ENCODE data around the gene ASB14.

DNA sequence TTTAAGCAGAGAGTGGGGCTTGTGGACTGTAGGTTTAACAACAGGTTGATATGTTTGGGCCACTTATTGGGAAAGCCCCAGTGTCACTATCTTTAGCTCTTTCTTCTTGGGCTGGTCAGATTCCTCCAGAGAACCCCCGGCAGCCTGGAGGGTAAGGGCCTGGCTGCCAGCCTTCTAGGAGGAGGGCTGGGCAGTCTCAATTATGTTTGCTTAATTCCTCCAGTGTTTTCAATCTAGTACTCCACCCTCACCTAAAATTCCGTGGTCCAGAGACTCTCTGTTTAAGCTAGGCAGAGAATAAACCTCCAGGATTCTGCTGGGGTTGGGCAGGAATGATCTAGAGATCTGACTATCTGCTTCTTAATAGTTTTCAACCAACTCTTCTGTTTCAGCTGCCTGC, 5.3 kb downstream of the ASB14 start:
- TF ChIP-seq, protein P1, sequence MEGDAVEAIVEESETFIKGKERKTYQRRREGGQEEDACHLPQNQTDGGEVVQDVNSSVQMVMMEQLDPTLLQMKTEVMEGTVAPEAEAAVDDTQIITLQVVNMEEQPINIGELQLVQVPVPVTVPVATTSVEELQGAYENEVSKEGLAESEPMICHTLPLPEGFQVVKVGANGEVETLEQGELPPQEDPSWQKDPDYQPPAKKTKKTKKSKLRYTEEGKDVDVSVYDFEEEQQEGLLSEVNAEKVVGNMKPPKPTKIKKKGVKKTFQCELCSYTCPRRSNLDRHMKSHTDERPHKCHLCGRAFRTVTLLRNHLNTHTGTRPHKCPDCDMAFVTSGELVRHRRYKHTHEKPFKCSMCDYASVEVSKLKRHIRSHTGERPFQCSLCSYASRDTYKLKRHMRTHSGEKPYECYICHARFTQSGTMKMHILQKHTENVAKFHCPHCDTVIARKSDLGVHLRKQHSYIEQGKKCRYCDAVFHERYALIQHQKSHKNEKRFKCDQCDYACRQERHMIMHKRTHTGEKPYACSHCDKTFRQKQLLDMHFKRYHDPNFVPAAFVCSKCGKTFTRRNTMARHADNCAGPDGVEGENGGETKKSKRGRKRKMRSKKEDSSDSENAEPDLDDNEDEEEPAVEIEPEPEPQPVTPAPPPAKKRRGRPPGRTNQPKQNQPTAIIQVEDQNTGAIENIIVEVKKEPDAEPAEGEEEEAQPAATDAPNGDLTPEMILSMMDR (IDR thresholded peaks at IDR 0.05): no peak
- TF ChIP-seq EZH2phosphoT487 (IDR thresholded peaks at IDR 0.05) (no peak), EZH2 (IDR thresholded peaks at IDR 0.05) (no peak)

Measured in neural progenitor cell (in vitro differentiated cells).